Trophoblast cell (in vitro differentiated cells and primary cell): Measurements from ENCODE around the gene CHRDL1.
"Not testable (repeated sequence)": the region's sequence is repeated elsewhere in the genome, so short reads cannot be mapped to it uniquely, and the experiment has no call there.

Source experiments
- DNase-seq, 2 donors: peaks; one replicate each; pipeline ENCODE4 v3.0.0-alpha.2; 2016
- H2AFZ ChIP-seq: 2 replicates; pipeline ENCODE4 v1.6.1; 2013; ENCODE audit warnings: low read length, moderate library complexity, mild to moderate bottlenecking; ENCODE audit not compliant: insufficient read depth, poor library complexity
- H2AK5ac ChIP-seq: 2 replicates; pipeline ENCODE4 v1.6.1; 2013; ENCODE audit warnings: mild to moderate bottlenecking, low read length
- H2BK120ac ChIP-seq: 2 replicates; pipeline ENCODE4 v1.6.1; 2013; ENCODE audit warnings: low read length, mild to moderate bottlenecking, moderate library complexity; ENCODE audit not compliant: insufficient read depth, poor library complexity
- H2BK12ac ChIP-seq: 2 replicates; pipeline ENCODE4 v1.6.1; 2013; ENCODE audit warnings: mild to moderate bottlenecking, low read length, moderate library complexity
- H2BK5ac ChIP-seq: 2 replicates; pipeline ENCODE4 v1.6.1; 2013; ENCODE audit warnings: low read length, low read depth, moderate library complexity, mild to moderate bottlenecking; ENCODE audit not compliant: poor library complexity
- H3K14ac ChIP-seq: 2 replicates; pipeline ENCODE4 v1.6.1; 2013; ENCODE audit warnings: mild to moderate bottlenecking, low read length
- H3K18ac ChIP-seq: 2 replicates; pipeline ENCODE4 v1.6.1; 2013; ENCODE audit warnings: mild to moderate bottlenecking, low read length
- H3K23ac ChIP-seq: 2 replicates; pipeline ENCODE4 v1.6.1; 2013; ENCODE audit warnings: low read length
- H3K27ac ChIP-seq: 2 replicates; pipeline ENCODE4 v1.5.1; 2013; ENCODE audit warnings: low read depth, mild to moderate bottlenecking, inconsistent platforms, low read length, moderate library complexity
- H3K27me3 ChIP-seq: 2 replicates; pipeline ENCODE4 v1.6.1; 2013; ENCODE audit warnings: inconsistent platforms, mild to moderate bottlenecking, low read length, moderate library complexity; ENCODE audit not compliant: insufficient read depth
- H3K36me3 ChIP-seq, 2 experiments: 1 replicate in 1 of 2; 2 replicates in 1 of 2; pipeline ENCODE4 v1.6.1; 2013; ENCODE audit warnings: low read length in 2 of 2, mild to moderate bottlenecking in 2 of 2, moderate library complexity in 1 of 2; ENCODE audit not compliant: insufficient read depth in 2 of 2, control insufficient read depth in 1 of 2
- H3K4ac ChIP-seq: 2 replicates; pipeline ENCODE4 v1.6.1; 2013; ENCODE audit warnings: low read depth, mild to moderate bottlenecking, low read length, moderate library complexity
- H3K4me1 ChIP-seq, 2 experiments: 1 replicate in 1 of 2; 2 replicates in 1 of 2; pipeline ENCODE4 v1.6.1; 2013; ENCODE audit warnings: low read length in 2 of 2, mild to moderate bottlenecking in 2 of 2, moderate library complexity in 1 of 2; ENCODE audit not compliant: insufficient read depth in 2 of 2, control insufficient read depth in 1 of 2
- H3K4me2 ChIP-seq: 2 replicates; pipeline ENCODE4 v1.6.1; 2013; ENCODE audit warnings: inconsistent platforms, mild to moderate bottlenecking, low read length, moderate library complexity
- H3K4me3 ChIP-seq: 2 replicates; pipeline ENCODE4 v1.5.1; 2013; ENCODE audit warnings: mild to moderate bottlenecking, low read depth, low read length, inconsistent platforms
- H3K79me1 ChIP-seq: one replicate; pipeline ENCODE4 v1.6.1; 2013; ENCODE audit warnings: low read length
- H3K79me2 ChIP-seq: 2 replicates; pipeline ENCODE4 v1.6.1; 2013; ENCODE audit warnings: low read length, mild to moderate bottlenecking; ENCODE audit not compliant: control insufficient read depth, insufficient read depth, poor library complexity
- H3K9ac ChIP-seq: 2 replicates; pipeline ENCODE4 v1.6.1; 2013; ENCODE audit warnings: mild to moderate bottlenecking, low read length
- H3K9me3 ChIP-seq: 2 replicates; pipeline ENCODE4 v1.6.1; 2013; ENCODE audit warnings: low read depth, mild to moderate bottlenecking, control low read depth, inconsistent platforms, low read length; ENCODE audit not compliant: insufficient read depth
- H4K12ac ChIP-seq: 2 replicates; pipeline ENCODE4 v1.6.1; 2013; ENCODE audit warnings: low read depth, mild to moderate bottlenecking, low read length, moderate library complexity
- H4K8ac ChIP-seq: 2 replicates; pipeline ENCODE4 v1.6.1; 2013; ENCODE audit warnings: low read depth, mild to moderate bottlenecking, low read length, moderate library complexity
- H4K91ac ChIP-seq: one replicate; pipeline ENCODE4 v1.6.1; 2013; ENCODE audit warnings: low read depth, mild to moderate bottlenecking, low read length, moderate library complexity
- WGBS: extraction: QIAGEN DNeasy Blood & Tissue Kit; methylation state at CpG from one replicate; pipeline ENCODE4 v1.1.7; 2013; ENCODE audit warnings: missing lambda C conversion rate; ENCODE audit not compliant: insufficient read length, insufficient coverage; ENCODE audit errors: extremely low coverage; 5-methylcytosine and 5-hydroxymethylcytosine counted together

Gene CHRDL1

GRCh38 chrX:110825972-110826371 is 30.4 kb upstream of the CHRDL1 start:
- H3K18ac ChIP-seq = no peak overlapping the region
- H2AK5ac ChIP-seq = no peak overlapping the region
- no peak overlapping the region for H4K12ac ChIP-seq
- no peak overlapping the region for H2BK12ac ChIP-seq
- H2BK120ac ChIP-seq = no peak overlapping the region
- H3K4me2 ChIP-seq = no peak overlapping the region
- H3K36me3 ChIP-seq = no peaks in the 10 kb centered on the region
- no peaks in the 10 kb centered on the region for H3K79me2 ChIP-seq
- H3K27ac ChIP-seq = no peak overlapping the region
- no peaks in the 10 kb centered on the region for H3K4me1 ChIP-seq
- H3K4me3 ChIP-seq = no peak overlapping the region
- H4K8ac ChIP-seq = no peak overlapping the region
- H3K79me1 ChIP-seq = no peaks in the 10 kb centered on the region
- no CpG with 5 or more reads among the region's 2 CpGs for WGBS
- H3K9me3 ChIP-seq = no peaks in the 10 kb centered on the region
- H2AFZ ChIP-seq = no peak overlapping the region
- no peak overlapping the region for H3K14ac ChIP-seq
- H4K91ac ChIP-seq = no peak overlapping the region
- DNase-seq = no peak
- no peak overlapping the region for H3K23ac ChIP-seq
- H3K9ac ChIP-seq = no peak overlapping the region
- H3K4ac ChIP-seq = no peak overlapping the region
- no peak overlapping the region for H2BK5ac ChIP-seq
- H3K27me3 ChIP-seq = no peaks in the 10 kb centered on the region

- not testable (repeated sequence) for H2BK120ac ChIP-seq, H4K8ac ChIP-seq
- no CpG with 5 or more reads among the region's 1 CpG for WGBS
These were observed 20.9 kb upstream of the CHRDL1 start for GRCh38 chrX:110816543-110816942.

GRCh38 chrX:110806145-110806544 is 10.5 kb upstream of the CHRDL1 start:
- H3K79me2 ChIP-seq = no peaks in the 10 kb centered on the region
- no peak overlapping the region for H3K14ac ChIP-seq
- no peak overlapping the region for H3K27ac ChIP-seq
- H3K27me3 ChIP-seq = no peaks in the 10 kb centered on the region
- WGBS = no CpG with 5 or more reads among the region's 4 CpGs
- H2BK5ac ChIP-seq = no peak overlapping the region
- H4K91ac ChIP-seq = no peak overlapping the region
- no peaks in the 10 kb centered on the region for H3K9me3 ChIP-seq
- no peak overlapping the region for H3K23ac ChIP-seq
- no peak overlapping the region for H3K9ac ChIP-seq
- H3K4me2 ChIP-seq = no peak overlapping the region
- no peak for DNase-seq
- no peaks in the 10 kb centered on the region for H3K79me1 ChIP-seq
- H2AFZ ChIP-seq = no peak overlapping the region
- no peak overlapping the region for H2AK5ac ChIP-seq
- H3K4me3 ChIP-seq = no peak overlapping the region
- H3K18ac ChIP-seq = no peak overlapping the region
- no peak overlapping the region for H4K8ac ChIP-seq
- H2BK120ac ChIP-seq = no peak overlapping the region
- H2BK12ac ChIP-seq = no peak overlapping the region
- H3K4me1 ChIP-seq = no peaks in the 10 kb centered on the region
- H3K4ac ChIP-seq = no peak overlapping the region
- no peak overlapping the region for H4K12ac ChIP-seq
- no peaks in the 10 kb centered on the region for H3K36me3 ChIP-seq

More at GRCh38 chrX:110816543-110816942, 20.9 kb upstream of the CHRDL1 start:
- not testable (repeated sequence) for H2AK5ac ChIP-seq, H3K27ac ChIP-seq, H3K36me3 ChIP-seq, H3K27me3 ChIP-seq, H4K12ac ChIP-seq, H3K4me3 ChIP-seq, H3K18ac ChIP-seq, H2BK5ac ChIP-seq, H2BK12ac ChIP-seq, H3K79me1 ChIP-seq, H3K9ac ChIP-seq, H3K14ac ChIP-seq, H3K23ac ChIP-seq, H4K91ac ChIP-seq, H3K4me2 ChIP-seq, H3K79me2 ChIP-seq, H3K9me3 ChIP-seq, H2AFZ ChIP-seq, H3K4ac ChIP-seq, DNase-seq, H3K4me1 ChIP-seq

- no peak overlapping the region for H2BK12ac ChIP-seq
- H2AK5ac ChIP-seq = no peak overlapping the region
- no peak overlapping the region for H2BK5ac ChIP-seq
- H3K27me3 ChIP-seq = no peaks in the 10 kb centered on the region
- H3K4me3 ChIP-seq = no peak overlapping the region
- H3K23ac ChIP-seq = no peak overlapping the region
- no peak overlapping the region for H3K9ac ChIP-seq
- DNase-seq = no peak
- no peaks in the 10 kb centered on the region for H3K79me2 ChIP-seq
- no peak overlapping the region for H3K18ac ChIP-seq
- H3K14ac ChIP-seq = no peak overlapping the region
- no peak overlapping the region for H2AFZ ChIP-seq
- H4K91ac ChIP-seq = no peak overlapping the region
- H3K4me1 ChIP-seq = no peaks in the 10 kb centered on the region
- H3K4me2 ChIP-seq = no peak overlapping the region
- no peaks in the 10 kb centered on the region for H3K36me3 ChIP-seq
- H3K4ac ChIP-seq = no peak overlapping the region
- no peak overlapping the region for H2BK120ac ChIP-seq
- H3K9me3 ChIP-seq = no peaks in the 10 kb centered on the region
- WGBS = no CpG with 5 or more reads among the region's 1 CpG
- H4K12ac ChIP-seq = no peak overlapping the region
- H3K79me1 ChIP-seq = no peaks in the 10 kb centered on the region
- H4K8ac ChIP-seq = no peak overlapping the region
- no peak overlapping the region for H3K27ac ChIP-seq
These were observed 9.7 kb upstream of the CHRDL1 start for GRCh38 chrX:110805303-110805702.
